Measurements from ENCODE around the gene VSIG8. TPM values are rescaled to one million over a fixed set of nuclear protein-coding genes. Genes with fewer than 3 reads are reported as not detected.

Gene VSIG8
- total RNA-seq, 2 donors from 2014 or later: not detected

- no peak for ATAC-seq
- TF ChIP-seq POLR2A (IDR thresholded peaks at IDR 0.05) (no peak), CTCF (IDR thresholded peaks at IDR 0.05) (no peak)
- H3K4me3 ChIP-seq: no peak overlapping the region
- H3K9me3 ChIP-seq: no peaks in the 10 kb centered on the region
- H3K27ac ChIP-seq: no peak overlapping the region
- DNase-seq: no peak
- WGBS, 2 donors: 92 to 94% methylated on average over 2 of the region's 2 CpGs
- H3K36me3 ChIP-seq (replicated peaks in 1 of 2; ENCODE audit: insufficient read depth in 1 of 2, low read depth in 2 of 2): no peaks in the 10 kb centered on the region
- intact Hi-C loops (cut with DNase I): no loop called here
- H3K27me3 ChIP-seq: no peaks in the 10 kb centered on the region
- H3K4me1 ChIP-seq: no peaks in the 10 kb centered on the region
These were observed 30.1 kb downstream of the VSIG8 start for GRCh38 chr1:159832309-159832708.

GRCh38 chr1:159831412-159832141, 30.9 kb downstream of the VSIG8 start:
- no peak overlapping the region for H3K27ac ChIP-seq
- no peak for TF ChIP-seq CTCF (IDR thresholded peaks at IDR 0.05)
- TF ChIP-seq POLR2A (IDR thresholded peaks at IDR 0.05): no peak
- DNase-seq: no peak
- WGBS, 2 donors: 15 to 26% methylated on average over 7 of the region's 7 CpGs
- no peaks in the 10 kb centered on the region for H3K4me1 ChIP-seq
- intact Hi-C loops (cut with DNase I): no loop called here
- no peaks in the 10 kb centered on the region for H3K9me3 ChIP-seq
- ATAC-seq: no peak
- H3K36me3 ChIP-seq (replicated peaks in 1 of 2; ENCODE audit: insufficient read depth in 1 of 2, low read depth in 2 of 2): no peaks in the 10 kb centered on the region
- no peaks in the 10 kb centered on the region for H3K27me3 ChIP-seq
- no peak overlapping the region for H3K4me3 ChIP-seq

GRCh38 chr1:159830722-159831121, 31.7 kb downstream of the VSIG8 start:
- Histone ChIP-seq H3K9me3 (no peaks in the 10 kb centered on the region), H3K36me3 (replicated peaks in 1 of 2; ENCODE audit: insufficient read depth in 1 of 2, low read depth in 2 of 2) (no peaks in the 10 kb centered on the region), H3K27me3 (no peaks in the 10 kb centered on the region), H3K27ac (no peak overlapping the region), H3K4me1 (no peaks in the 10 kb centered on the region), H3K4me3 (no peak overlapping the region)
- ATAC-seq (no peak), DNase-seq (no peak)
- 81 to 84% methylated on average over 8 of the region's 8 CpGs for WGBS, 2 donors
- TF ChIP-seq CTCF (IDR thresholded peaks at IDR 0.05): no peak
- TF ChIP-seq POLR2A (IDR thresholded peaks at IDR 0.05): no peak
- intact Hi-C loops (cut with DNase I): no loop called here

- intact Hi-C loops (cut with DNase I): no loop called here
- Histone ChIP-seq H3K27ac (no peak overlapping the region), H3K36me3 (replicated peaks in 1 of 2; ENCODE audit: insufficient read depth in 1 of 2, low read depth in 2 of 2) (no peaks in the 10 kb centered on the region), H3K4me1 (no peaks in the 10 kb centered on the region), H3K9me3 (no peaks in the 10 kb centered on the region), H3K27me3 (no peaks in the 10 kb centered on the region), H3K4me3 (no peak overlapping the region)
- ATAC-seq: no peak
- 78 to 89% methylated on average over 11 to 18 of the region's 18 CpGs for WGBS, 2 donors
- DNase-seq: peak in 1 of 4 donors; percentile 37
- TF ChIP-seq CTCF (IDR thresholded peaks at IDR 0.05) (no peak), POLR2A (IDR thresholded peaks at IDR 0.05) (no peak)
These were observed 32.5 kb downstream of the VSIG8 start for GRCh38 chr1:159829822-159830465.

GRCh38 chr1:159829273-159829634, 33.2 kb downstream of the VSIG8 start:
- intact Hi-C loops (cut with DNase I): no loop called here
- H3K4me3 ChIP-seq: no peak overlapping the region
- H3K27ac ChIP-seq: no peak overlapping the region
- no peaks in the 10 kb centered on the region for H3K4me1 ChIP-seq
- peak; percentile 42 to 60 (median 54) for DNase-seq
- H3K27me3 ChIP-seq: no peaks in the 10 kb centered on the region
- WGBS, 2 donors: 36 to 54% methylated on average over 3 of the region's 3 CpGs
- H3K9me3 ChIP-seq: no peaks in the 10 kb centered on the region
- no peaks in the 10 kb centered on the region for H3K36me3 ChIP-seq (replicated peaks in 1 of 2; ENCODE audit: insufficient read depth in 1 of 2, low read depth in 2 of 2)
- peak; percentile 24 to 57 (median 44) for TF ChIP-seq CTCF (IDR thresholded peaks at IDR 0.05)
- TF ChIP-seq POLR2A (IDR thresholded peaks at IDR 0.05): no peak
- peak; percentile 71 for ATAC-seq
